ENCODE results near the gene HOXD11.

The HOXD11 gene

DNA sequence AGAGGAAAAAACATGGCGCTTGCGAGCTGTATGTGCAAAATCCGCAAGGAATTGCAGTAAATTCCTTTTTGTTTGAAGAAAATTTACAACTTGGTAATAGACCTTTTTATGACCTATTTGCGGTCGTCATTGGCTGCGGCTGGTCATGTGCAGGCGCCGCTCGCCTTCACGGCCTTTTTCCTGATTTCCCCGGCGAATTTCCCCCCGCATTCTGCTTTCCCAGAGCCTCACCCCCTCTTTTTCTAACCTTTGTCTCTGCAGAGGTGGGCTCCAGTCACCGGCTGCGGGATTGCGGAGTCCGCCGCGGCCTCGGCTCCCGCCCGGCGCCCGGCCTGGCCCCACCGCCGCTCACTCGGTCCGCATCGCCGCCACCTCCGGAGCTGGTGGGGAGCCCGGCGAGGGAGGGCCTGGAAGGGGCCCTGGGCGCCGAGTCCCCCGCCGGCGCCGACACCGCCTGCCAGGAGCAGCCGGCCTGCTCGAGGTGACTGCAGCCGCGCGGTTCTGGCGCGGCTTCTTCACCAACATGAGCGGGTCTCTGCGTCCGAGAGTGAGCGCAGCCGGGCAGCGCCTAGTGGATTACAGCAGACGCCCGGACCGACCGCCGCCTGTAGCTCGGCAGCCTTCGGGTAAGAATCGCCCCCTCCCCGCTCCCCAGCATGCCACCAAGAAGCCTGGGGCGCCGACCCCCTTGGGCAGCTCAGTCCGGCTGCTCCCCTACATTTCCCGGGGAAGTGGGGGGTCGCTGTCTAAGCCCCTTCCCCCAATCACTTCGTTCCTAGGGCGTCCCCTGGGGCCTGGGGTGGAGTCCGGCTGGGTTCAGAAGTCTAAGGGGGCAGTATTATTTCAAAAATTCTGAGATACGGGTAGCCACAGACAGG, 29.5 kb downstream of the HOXD11 start:
- H3K4me3 ChIP-seq (replicated peaks; ENCODE audit: low read depth, low read length), result no peak overlapping the region
- no peaks in the 10 kb centered on the region for H3K36me3 ChIP-seq (ENCODE audit: control insufficient read depth, insufficient read depth, low read length)
- DNase-seq (ENCODE audit: extremely low read depth, insufficient read length), result no peak
- TF ChIP-seq, protein P1, sequence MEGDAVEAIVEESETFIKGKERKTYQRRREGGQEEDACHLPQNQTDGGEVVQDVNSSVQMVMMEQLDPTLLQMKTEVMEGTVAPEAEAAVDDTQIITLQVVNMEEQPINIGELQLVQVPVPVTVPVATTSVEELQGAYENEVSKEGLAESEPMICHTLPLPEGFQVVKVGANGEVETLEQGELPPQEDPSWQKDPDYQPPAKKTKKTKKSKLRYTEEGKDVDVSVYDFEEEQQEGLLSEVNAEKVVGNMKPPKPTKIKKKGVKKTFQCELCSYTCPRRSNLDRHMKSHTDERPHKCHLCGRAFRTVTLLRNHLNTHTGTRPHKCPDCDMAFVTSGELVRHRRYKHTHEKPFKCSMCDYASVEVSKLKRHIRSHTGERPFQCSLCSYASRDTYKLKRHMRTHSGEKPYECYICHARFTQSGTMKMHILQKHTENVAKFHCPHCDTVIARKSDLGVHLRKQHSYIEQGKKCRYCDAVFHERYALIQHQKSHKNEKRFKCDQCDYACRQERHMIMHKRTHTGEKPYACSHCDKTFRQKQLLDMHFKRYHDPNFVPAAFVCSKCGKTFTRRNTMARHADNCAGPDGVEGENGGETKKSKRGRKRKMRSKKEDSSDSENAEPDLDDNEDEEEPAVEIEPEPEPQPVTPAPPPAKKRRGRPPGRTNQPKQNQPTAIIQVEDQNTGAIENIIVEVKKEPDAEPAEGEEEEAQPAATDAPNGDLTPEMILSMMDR (IDR thresholded peaks at IDR 0.05; ENCODE audit: insufficient read depth, low read length, poor library complexity, severe bottlenecking), result no peak
- H3K27me3 ChIP-seq (replicated peaks; ENCODE audit: control insufficient read depth, insufficient read depth, low read length), result no peaks in the 10 kb centered on the region

DNA sequence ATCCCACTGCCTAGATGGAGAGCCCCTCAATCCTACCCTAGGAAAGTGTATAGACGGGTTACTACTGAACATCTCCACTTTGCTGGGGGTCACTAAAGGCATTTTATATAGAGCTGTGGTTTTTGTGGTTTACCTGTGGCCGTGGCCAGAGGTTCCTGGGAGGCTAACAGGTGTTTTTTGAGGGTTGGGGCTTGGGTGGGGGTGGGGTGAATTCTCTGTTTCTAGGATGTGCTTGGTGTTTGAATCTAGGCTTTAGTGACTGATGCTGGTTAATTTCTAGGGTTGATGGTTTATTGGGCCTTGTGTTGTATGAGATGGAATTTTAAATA, 30.1 kb downstream of the HOXD11 start:
- H3K4me3 ChIP-seq (replicated peaks; ENCODE audit: low read depth, low read length), result no peak overlapping the region
- TF ChIP-seq, protein P1 (IDR thresholded peaks at IDR 0.05; ENCODE audit: insufficient read depth, low read length, poor library complexity, severe bottlenecking), result no peak
- H3K27me3 ChIP-seq (replicated peaks; ENCODE audit: control insufficient read depth, insufficient read depth, low read length), result no peaks in the 10 kb centered on the region

DNA sequence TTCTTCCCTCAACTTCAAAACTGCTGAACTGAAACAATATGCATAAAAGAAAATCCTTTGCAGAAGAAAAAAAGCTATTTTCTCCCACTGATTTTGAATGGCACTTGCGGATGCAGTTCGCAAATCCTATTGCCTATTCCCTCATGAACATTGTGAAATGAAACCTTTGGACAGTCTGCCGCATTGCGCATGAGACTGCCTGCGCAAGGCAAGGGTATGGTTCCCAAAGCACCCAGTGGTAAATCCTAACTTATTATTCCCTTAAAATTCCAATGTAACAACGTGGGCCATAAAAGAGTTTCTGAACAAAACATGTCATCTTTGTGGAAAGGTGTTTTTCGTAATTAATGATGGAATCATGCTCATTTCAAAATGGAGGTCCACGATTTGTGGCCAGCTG, 30.8 kb downstream of the HOXD11 start:
- Histone ChIP-seq H3K27me3 (replicated peaks; ENCODE audit: control insufficient read depth, insufficient read depth, low read length) (no peaks in the 10 kb centered on the region), H3K36me3 (ENCODE audit: control insufficient read depth, insufficient read depth, low read length) (no peaks in the 10 kb centered on the region), H3K4me3 (replicated peaks; ENCODE audit: low read depth, low read length) (no peak overlapping the region)
- TF ChIP-seq, protein P1 (IDR thresholded peaks at IDR 0.05; ENCODE audit: insufficient read depth, low read length, poor library complexity, severe bottlenecking), result no peak
- DNase-seq (ENCODE audit: extremely low read depth, insufficient read length), result no peak

More for the DNA sequence above, 30.1 kb downstream of the HOXD11 start:
- DNase-seq (ENCODE audit: extremely low read depth, insufficient read length), result no peak
- H3K36me3 ChIP-seq (ENCODE audit: control insufficient read depth, insufficient read depth, low read length), result no peaks in the 10 kb centered on the region

DNA sequence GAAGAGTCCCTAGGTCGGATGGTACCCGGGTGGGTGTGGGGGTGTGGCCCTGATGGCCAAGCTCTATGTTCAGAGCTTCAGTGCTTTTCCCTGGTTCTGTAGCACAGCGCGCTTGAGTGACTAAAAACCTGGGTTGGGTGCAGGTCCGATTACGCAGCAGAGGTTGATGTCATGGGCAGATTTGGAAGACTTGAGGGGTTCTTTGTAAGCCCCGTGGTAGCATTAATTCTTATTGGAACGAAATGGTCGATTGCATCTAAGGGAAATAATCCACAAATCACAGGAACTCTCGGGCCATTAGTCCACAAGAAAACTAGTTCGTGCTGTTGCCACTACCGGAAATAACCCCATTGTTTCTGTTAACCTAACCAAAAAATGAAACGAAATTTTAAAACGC, 31.4 kb downstream of the HOXD11 start:
- no peaks in the 10 kb centered on the region for H3K27me3 ChIP-seq (replicated peaks; ENCODE audit: control insufficient read depth, insufficient read depth, low read length)
- DNase-seq (ENCODE audit: extremely low read depth, insufficient read length), result no peak
- TF ChIP-seq, protein P1 (IDR thresholded peaks at IDR 0.05; ENCODE audit: insufficient read depth, low read length, poor library complexity, severe bottlenecking), result no peak
- H3K4me3 ChIP-seq (replicated peaks; ENCODE audit: low read depth, low read length), result no peak overlapping the region
- no peaks in the 10 kb centered on the region for H3K36me3 ChIP-seq (ENCODE audit: control insufficient read depth, insufficient read depth, low read length)

DNA sequence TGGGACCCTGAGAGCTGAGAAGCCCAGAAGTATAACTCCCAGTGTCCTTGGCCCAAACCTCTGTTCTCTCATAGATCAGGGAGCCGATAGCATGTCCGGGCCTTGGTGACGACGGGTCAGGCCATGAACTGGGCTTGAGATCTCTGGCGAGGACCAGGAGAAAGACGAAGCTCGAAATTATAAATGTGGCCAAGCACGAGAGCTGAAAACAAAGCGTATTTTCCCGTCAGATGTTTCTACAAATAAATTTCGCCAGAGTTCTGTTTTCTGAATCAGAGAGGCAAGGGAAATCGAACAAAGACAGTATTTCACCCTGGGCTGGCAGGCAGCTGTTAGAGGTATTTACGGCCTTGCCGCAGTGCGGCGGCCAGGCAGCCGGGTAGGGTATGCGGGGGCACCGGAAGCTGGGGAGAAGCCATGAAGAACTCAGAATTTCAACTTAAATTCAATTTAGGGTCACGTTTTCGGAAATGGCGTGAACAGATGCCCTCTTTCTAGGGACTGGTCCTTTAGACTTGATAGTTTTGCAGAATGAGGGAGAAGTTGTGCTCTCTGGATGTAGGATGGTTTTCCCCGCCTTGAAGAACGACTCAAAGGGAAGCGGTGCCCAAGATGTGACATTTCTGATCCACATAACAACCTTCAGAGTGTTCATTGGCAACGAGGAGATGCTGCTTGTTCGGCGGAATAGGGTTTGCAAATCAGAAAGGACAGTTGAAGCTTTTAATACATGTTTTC, 32.0 kb downstream of the HOXD11 start:
- H3K36me3 ChIP-seq (ENCODE audit: control insufficient read depth, insufficient read depth, low read length), result no peaks in the 10 kb centered on the region
- TF ChIP-seq, protein P1 (IDR thresholded peaks at IDR 0.05; ENCODE audit: insufficient read depth, low read length, poor library complexity, severe bottlenecking), result no peak
- DNase-seq (ENCODE audit: extremely low read depth, insufficient read length), result no peak
- no peak overlapping the region for H3K4me3 ChIP-seq (replicated peaks; ENCODE audit: low read depth, low read length)
- no peaks in the 10 kb centered on the region for H3K27me3 ChIP-seq (replicated peaks; ENCODE audit: control insufficient read depth, insufficient read depth, low read length)

All from GM06990 (cell line).